NCI-H774 (cell line): Measurements from ENCODE around the gene CMIP.
A peak's percentile ranks its signal among the peaks of the same experiment; 100 is the strongest.

Source experiments
- DNase-seq: peaks from one replicate; lab custom pipeline; 2025; lab: John Stamatoyannopoulos, UW

Gene CMIP

GRCh38 chr16:81607805-81608522, 163.4 kb downstream of the CMIP start:
- no peak for DNase-seq

- DNase-seq, result no peak
Observed at GRCh38 chr16:81608523-81609209, 164.1 kb downstream of the CMIP start.

- no peak for DNase-seq
Observed at GRCh38 chr16:81609323-81609892, 164.8 kb downstream of the CMIP start.

GRCh38 chr16:81610144-81610842, 165.7 kb downstream of the CMIP start:
- DNase-seq, result no peak

GRCh38 chr16:81610936-81611335, 166.3 kb downstream of the CMIP start:
- DNase-seq, result no peak

- DNase-seq, result no peak
Observed at GRCh38 chr16:81611721-81612120, 167.1 kb downstream of the CMIP start.

- DNase-seq, result no peak
Observed at GRCh38 chr16:81612351-81613163, 167.9 kb downstream of the CMIP start.

- no peak for DNase-seq
Observed at GRCh38 chr16:81614171-81614570, 169.6 kb downstream of the CMIP start.

GRCh38 chr16:81614654-81615359, 170.2 kb downstream of the CMIP start:
- DNase-seq, result no peak

GRCh38 chr16:81615411-81615810, 170.8 kb downstream of the CMIP start:
- no peak for DNase-seq

- no peak for DNase-seq
Observed at GRCh38 chr16:81615833-81616232, 171.2 kb downstream of the CMIP start.

GRCh38 chr16:81616321-81617020, 171.9 kb downstream of the CMIP start:
- no peak for DNase-seq

GRCh38 chr16:81617021-81617346, 172.4 kb downstream of the CMIP start:
- DNase-seq, result no peak

- DNase-seq, result no peak
Observed at GRCh38 chr16:81618187-81618586, 173.6 kb downstream of the CMIP start.

- peak; percentile 30 for DNase-seq
Observed at GRCh38 chr16:81618661-81619060, 174.1 kb downstream of the CMIP start.

GRCh38 chr16:81620029-81620428, 175.4 kb downstream of the CMIP start:
- no peak for DNase-seq

GRCh38 chr16:81620796-81621195, 176.2 kb downstream of the CMIP start:
- no peak for DNase-seq

GRCh38 chr16:81621496-81621895, 176.9 kb downstream of the CMIP start:
- no peak for DNase-seq

GRCh38 chr16:81623365-81624102, 178.9 kb downstream of the CMIP start:
- DNase-seq, result no peak

GRCh38 chr16:81624403-81624759, 179.8 kb downstream of the CMIP start:
- DNase-seq, result no peak
